Stomach (tissue), 9 donors: ENCODE data around the gene RBM44. TPM values are rescaled to one million over a fixed set of nuclear protein-coding genes. Genes with fewer than 3 reads are reported as not detected.

ENCODE experiments used
- DNase-seq, 2 donors: peaks; one replicate each; pipeline versions ENCODE4 v3.0.0 to v3.0.0-alpha.2; 2013 to 2019
- H3K27ac ChIP-seq, 5 donors: fragments of 200-600 bp in 4 of 5; sonication (generic) in 4 of 5; one replicate each; pipeline ENCODE4 v1.5.1; 2013 to 2019; ENCODE audit warnings: mild to moderate bottlenecking in 1 of 5, moderate library complexity in 1 of 5
- H3K27me3 ChIP-seq, 3 donors: fragments of 200-600 bp; sonication (generic); one replicate each; pipeline ENCODE4 v1.5.1; 2017 to 2019; ENCODE audit warnings: mixed run types in 1 of 3
- H3K36me3 ChIP-seq, 4 donors: fragments of 200-600 bp; sonication (generic); 1 replicate in 3 of 4; 2 replicates in 1 of 4; pipeline ENCODE4 v1.5.1; 2016 to 2019
- H3K4me1 ChIP-seq, 4 donors: fragments of 200-600 bp; sonication (generic); one replicate each; pipeline ENCODE4 v1.5.1; 2016 to 2019
- H3K4me3 ChIP-seq, 4 donors: fragments of 200-600 bp; sonication (generic) in 3 of 4; one replicate each; pipeline ENCODE4 v1.5.1; 2016 to 2019; ENCODE audit warnings: mild to moderate bottlenecking in 1 of 4
- H3K9me3 ChIP-seq, 4 donors: fragments of 200-600 bp; sonication (generic); one replicate each; pipeline ENCODE4 v1.5.1; 2016 to 2019
- CTCF ChIP-seq, 7 experiments: fragments of 450-650 bp in 4 of 7; fragments of 200-600 bp in 3 of 7; sonication (generic) in 3 of 7; IDR thresholded peaks; one replicate each; pipeline ENCODE4 v1.5.1; 2016 to 2019; ENCODE audit warnings: antibody characterized with exemption in 7 of 7, control low read depth in 2 of 7, mild to moderate bottlenecking in 1 of 7
- EP300 ChIP-seq: sonication (generic); formaldehyde crosslinking; IDR thresholded peaks from one replicate; pipeline ENCODE4 v1.6.1; 2017; ENCODE audit warnings: antibody characterized with exemption
- POLR2A ChIP-seq, 4 donors: fragments of 450-650 bp; IDR thresholded peaks; one replicate each; pipeline ENCODE4 v1.6.1; 2016; ENCODE audit warnings: antibody characterized with exemption in 4 of 4, control low read depth in 2 of 4, mild to moderate bottlenecking in 1 of 4, moderate library complexity in 1 of 4
- POLR2AphosphoS5 ChIP-seq, 3 donors: sonication (generic); formaldehyde crosslinking; IDR thresholded peaks; one replicate each; pipeline ENCODE4 v1.6.1; 2016; ENCODE audit warnings: antibody characterized with exemption in 3 of 3
- WGBS, 5 donors: extraction: QIAGEN DNeasy Blood & Tissue Kit in 3 of 5; methylation state at CpG; one replicate each; pipeline versions ENCODE4 v1.1.5 to v1.1.7; 2013 to 2018; 5-methylcytosine and 5-hydroxymethylcytosine counted together
- intact Hi-C: fragments of 100-400 bp; cut with DNase I; formaldehyde crosslinking; loops from one replicate; pipeline ENCODE4 v1.15.1; 2023; ENCODE audit warnings: low total_unique reads
- polyA plus RNA-seq, 3 donors: library from polyadenylated mRNA; stranded (reverse); fragments of 200-250 nt; gene quantifications; one replicate each; pipeline ENCODE4 v1.2.3, GENCODE V29; 2013
- total RNA-seq, 5 donors: library from RNA; depleted of rRNA; stranded (reverse); fragments of >200 nt; gene quantifications; one replicate each; pipeline versions ENCODE4 v1.1.0 to v1.2.3, GENCODE V29; 2014 to 2016
- donor health status: healthy with polysubstance abuse.
- donor health status: Bipolar disorder and iron deficiency.
- donor health status: healthy.

The RBM44 gene
- total and polyA plus RNA-seq, 8 donors, result under 0.01 to 2.4 (median 1.8) TPM; not detected in 3

- Histone ChIP-seq H3K36me3 (peaks cover 71 to 100% (median 99%) of the 10 kb centered on the region in 4 donors), H3K4me3 (no peak overlapping the region), H3K9me3 (no peaks in the 10 kb centered on the region), H3K27ac (no peak overlapping the region), H3K4me1 (no peaks in the 10 kb centered on the region), H3K27me3 (no peaks in the 10 kb centered on the region)
- TF ChIP-seq CTCF (IDR thresholded peaks at IDR 0.05) (no peak), POLR2A (IDR thresholded peaks at IDR 0.05) (no peak), EP300 (no peak), POLR2AphosphoS5 (IDR thresholded peaks at IDR 0.05) (no peak)
- no peak for DNase-seq
- intact Hi-C loops, result no loop called here
- 55 to 78% (median 72%) methylated on average over 5 of the region's 5 CpGs for WGBS, 5 donors
Measured at GRCh38 chr2:237752761-237753165, 45.8 kb upstream of the RBM44 start.

- H3K4me1 ChIP-seq, result no peaks in the 10 kb centered on the region
- no peak overlapping the region for H3K27ac ChIP-seq
- H3K36me3 ChIP-seq, result peaks cover 72 to 100% (median 99%) of the 10 kb centered on the region in 4 donors
- H3K9me3 ChIP-seq, result no peaks in the 10 kb centered on the region
- H3K4me3 ChIP-seq, result no peak overlapping the region
- 56 to 75% (median 59%) methylated on average over 3 of the region's 3 CpGs for WGBS, 5 donors
- TF ChIP-seq EP300, result no peak
- no peak for TF ChIP-seq POLR2A (IDR thresholded peaks at IDR 0.05)
- no peak for TF ChIP-seq CTCF (IDR thresholded peaks at IDR 0.05)
- no peak for TF ChIP-seq POLR2AphosphoS5 (IDR thresholded peaks at IDR 0.05)
- H3K27me3 ChIP-seq, result no peaks in the 10 kb centered on the region
- no peak for DNase-seq
- intact Hi-C loops, result no loop called here
Measured at GRCh38 chr2:237754182-237754581, 44.4 kb upstream of the RBM44 start.

DNA sequence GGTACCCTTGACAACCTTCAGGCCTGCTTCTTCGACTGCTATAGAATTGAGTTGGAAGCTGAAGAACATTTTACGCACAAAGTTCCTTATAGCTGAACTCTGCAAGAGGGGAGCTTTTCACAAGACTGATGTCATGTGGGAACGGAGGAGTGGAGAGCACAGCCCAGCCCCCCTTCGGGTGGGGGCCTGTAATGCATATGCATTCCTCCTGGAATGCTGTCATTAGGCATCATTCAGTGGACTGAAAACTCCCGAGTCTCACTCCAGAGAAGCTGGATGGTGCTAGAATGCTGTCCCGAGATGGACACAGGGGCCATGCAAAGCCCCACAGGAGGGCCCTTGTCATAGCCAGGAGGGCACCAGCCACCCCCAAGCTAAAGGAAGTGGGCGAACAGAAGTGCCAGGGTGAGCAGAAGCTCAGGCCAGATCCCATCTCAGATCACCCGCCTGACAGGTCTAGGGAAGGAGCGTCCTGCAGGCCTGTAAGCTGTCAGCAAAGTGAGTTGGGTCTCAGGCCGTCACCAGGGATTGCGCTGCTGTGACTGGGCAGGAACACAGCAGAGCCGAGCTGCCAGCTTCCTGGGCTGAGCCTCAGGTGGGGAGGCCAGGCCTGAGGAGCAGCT is 43.8 kb upstream of the RBM44 start:
- H3K9me3 ChIP-seq, result no peaks in the 10 kb centered on the region
- 86 to 95% (median 93%) methylated on average over 6 to 12 of the region's 12 CpGs for WGBS, 5 donors
- intact Hi-C loops, result no loop called here
- no peaks in the 10 kb centered on the region for H3K27me3 ChIP-seq
- TF ChIP-seq CTCF (IDR thresholded peaks at IDR 0.05), result no peak
- TF ChIP-seq POLR2A (IDR thresholded peaks at IDR 0.05), result no peak
- no peak for TF ChIP-seq POLR2AphosphoS5 (IDR thresholded peaks at IDR 0.05)
- no peak for TF ChIP-seq EP300
- no peak overlapping the region for H3K27ac ChIP-seq
- no peak overlapping the region for H3K4me3 ChIP-seq
- no peaks in the 10 kb centered on the region for H3K4me1 ChIP-seq
- DNase-seq, result no peak
- H3K36me3 ChIP-seq, result peaks cover 66 to 100% (median 99%) of the 10 kb centered on the region in 4 donors

DNA sequence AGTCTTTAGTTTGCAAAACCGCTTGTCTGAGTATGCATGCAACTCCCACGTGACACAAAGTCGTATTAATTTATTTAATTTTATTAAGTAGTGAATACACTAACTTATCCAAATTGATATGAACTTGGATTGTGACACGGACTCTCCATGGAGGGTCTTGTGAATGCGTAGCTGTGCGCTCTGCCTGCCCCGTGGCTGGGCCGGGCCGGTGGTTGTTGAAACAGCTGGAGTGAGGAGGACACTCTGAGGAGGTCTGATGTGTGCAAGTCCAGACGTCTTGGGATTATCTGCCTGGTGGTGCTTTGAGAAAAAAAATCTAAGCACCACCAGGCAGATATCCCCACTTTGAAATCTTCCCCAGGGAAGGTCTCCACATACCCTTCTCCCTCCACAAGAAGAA is 41.0 kb upstream of the RBM44 start:
- TF ChIP-seq EP300, result no peak
- TF ChIP-seq POLR2AphosphoS5 (IDR thresholded peaks at IDR 0.05), result no peak
- TF ChIP-seq CTCF (IDR thresholded peaks at IDR 0.05), result no peak
- no peak for TF ChIP-seq POLR2A (IDR thresholded peaks at IDR 0.05)
- peaks cover 0 to 10% (median 3%) of the 10 kb centered on the region in 4 donors for H3K4me1 ChIP-seq
- no peaks in the 10 kb centered on the region for H3K9me3 ChIP-seq
- WGBS, 5 donors, result 92 to 94% (median 94%) methylated on average over 10 of the region's 10 CpGs
- H3K27ac ChIP-seq, result no peak overlapping the region
- H3K4me3 ChIP-seq, result no peak overlapping the region
- no peaks in the 10 kb centered on the region for H3K27me3 ChIP-seq
- peaks cover 61 to 100% (median 99%) of the 10 kb centered on the region in 4 donors for H3K36me3 ChIP-seq
- intact Hi-C loops, result no loop called here
- DNase-seq, result no peak
